HepG2 (cell line): ENCODE measurements around the gene FFAR4. TPM values are rescaled to one million over a fixed set of nuclear protein-coding genes. Genes with fewer than 3 reads are reported as not detected.

Source experiments
- ARHGAP35 ChIP-seq: sonication (generic); formaldehyde crosslinking; IDR thresholded peaks from 2 replicates; pipeline ENCODE4 v1.9.0; 2022; ENCODE audit warnings: mild to moderate bottlenecking, inconsistent platforms, moderate library complexity, missing genetic modification reagents, borderline replicate concordance
- ATAD3A ChIP-seq: sonication (generic); formaldehyde crosslinking; IDR thresholded peaks from 2 replicates; pipeline ENCODE4 v1.4.0; 2020; ENCODE audit warnings: missing genetic modification reagents
- CHCHD3 ChIP-seq: sonication (generic); formaldehyde crosslinking; IDR thresholded peaks from 2 replicates; pipeline ENCODE4 v1.8.0; 2022; ENCODE audit warnings: mild to moderate bottlenecking, missing genetic modification reagents, moderate library complexity
- CREM ChIP-seq, 2 experiments: sonication (generic) in 1 of 2; formaldehyde crosslinking in 1 of 2; IDR thresholded peaks; 2 replicates each; pipeline versions ENCODE4 v1.4.0 to v1.6.1; 2016 to 2020; ENCODE audit warnings: antibody characterized with exemption in 1 of 2, mild to moderate bottlenecking in 1 of 2, missing genetic modification reagents in 1 of 2
- DNMT1 ChIP-seq: sonication (generic); formaldehyde crosslinking; IDR thresholded peaks from 2 replicates; pipeline ENCODE4 v1.5.1; 2020; ENCODE audit warnings: mild to moderate bottlenecking, missing genetic modification reagents
- EHMT2 ChIP-seq: fragments of 200-600 bp; sonication (generic); IDR thresholded peaks from 2 replicates; pipeline ENCODE4 v1.7.0; 2017; ENCODE audit warnings: antibody characterized with exemption, low read depth, low read length, borderline replicate concordance
- JARID2 ChIP-seq: sonication (generic); formaldehyde crosslinking; IDR thresholded peaks from 2 replicates; pipeline ENCODE4 v1.8.1; 2023; ENCODE audit warnings: missing genetic modification reagents, inconsistent platforms; ENCODE audit not compliant: insufficient replicate concordance
- MAZ ChIP-seq, 2 experiments: sonication (generic) in 1 of 2; formaldehyde crosslinking in 1 of 2; IDR thresholded peaks; 2 replicates each; pipeline versions ENCODE4 v1.5.0 to v1.6.1; 2012 to 2020; ENCODE audit warnings: low read depth in 2 of 2, mild to moderate bottlenecking in 2 of 2, borderline replicate concordance in 1 of 2, improper control_type of control experiment in 1 of 2, low read length in 1 of 2, missing genetic modification reagents in 1 of 2, moderate library complexity in 1 of 2
- SMARCC2 ChIP-seq: fragments of 450-650 bp; IDR thresholded peaks from 2 replicates; pipeline ENCODE4 v1.6.1; 2017; ENCODE audit warnings: antibody characterized with exemption, mild to moderate bottlenecking
- ZMYM4 ChIP-seq: sonication (generic); formaldehyde crosslinking; IDR thresholded peaks from 2 replicates; pipeline ENCODE4 v1.8.1; 2023; ENCODE audit warnings: mild to moderate bottlenecking, missing genetic modification reagents
- ZNF383 ChIP-seq: sonication (generic); formaldehyde crosslinking; IDR thresholded peaks from 2 replicates; pipeline ENCODE4 v1.4.0; 2020; ENCODE audit warnings: missing genetic modification reagents, mild to moderate bottlenecking, borderline replicate concordance
- ZNF598 ChIP-seq: sonication (generic); formaldehyde crosslinking; IDR thresholded peaks from 2 replicates; pipeline ENCODE4 v1.5.1; 2020; ENCODE audit warnings: mild to moderate bottlenecking, missing genetic modification reagents, borderline replicate concordance
- ZNF674 ChIP-seq: sonication (generic); formaldehyde crosslinking; IDR thresholded peaks from 2 replicates; pipeline ENCODE4 v1.5.0; 2020; ENCODE audit warnings: low read depth, mild to moderate bottlenecking, missing genetic modification reagents
- ZNF776 ChIP-seq: sonication (generic); formaldehyde crosslinking; IDR thresholded peaks from 2 replicates; pipeline ENCODE4 v1.4.0; 2020; ENCODE audit warnings: mild to moderate bottlenecking, missing genetic modification reagents
- ZNF781 ChIP-seq: sonication (generic); formaldehyde crosslinking; IDR thresholded peaks from 2 replicates; pipeline ENCODE4 v1.5.1; 2020; ENCODE audit warnings: borderline replicate concordance, mild to moderate bottlenecking, missing genetic modification reagents; ENCODE audit errors: not compliant biosample characterization
- polyA plus RNA-seq, 8 experiments: library from polyadenylated mRNA; depleted of rRNA in 3 of 8; stranded (reverse) in 7 of 8; unstranded in 1 of 8; fragments of >200 nt; fragmentation: Illumina TruSeq in 4 of 8; extraction: Trizol in 4 of 8; gene quantifications; 2 replicates each; pipeline versions ENCODE4 v1.2.1 to v1.2.3, GENCODE V29; 2011 to 2016; ENCODE audit warnings: low read depth in 4 of 8, missing spikeins in 1 of 8, mixed read lengths in 1 of 8; ENCODE audit not compliant: insufficient read depth in 1 of 8
- total RNA-seq, 5 experiments: library from RNA; depleted of rRNA; stranded (reverse); fragments of >200 nt; fragmentation: Illumina TruSeq; extraction: Trizol; gene quantifications; 2 replicates each; pipeline ENCODE4 v1.2.3, GENCODE V29; 2016; ENCODE audit warnings: low read depth in 1 of 5
- TF ChIP-seq, protein P1 (sequence below): sonication (generic); formaldehyde crosslinking; IDR thresholded peaks from 2 replicates; pipeline ENCODE4 v1.8.1; 2023; ENCODE audit warnings: mild to moderate bottlenecking, inconsistent platforms, moderate library complexity, missing genetic modification reagents, borderline replicate concordance
- TF ChIP-seq, protein P2 (sequence below): sonication (generic); formaldehyde crosslinking; IDR thresholded peaks from 2 replicates; pipeline ENCODE4 v1.5.0; 2020; ENCODE audit warnings: mild to moderate bottlenecking, missing genetic modification reagents, borderline replicate concordance
- TF ChIP-seq, protein P3 (sequence below): sonication (generic); formaldehyde crosslinking; IDR thresholded peaks from 2 replicates; pipeline ENCODE4 v1.4.0; 2020; ENCODE audit warnings: missing genetic modification reagents, low read depth, mild to moderate bottlenecking, borderline replicate concordance

The FFAR4 gene
- total and polyA plus RNA-seq, 2 of the 13 experiments (the other 11 are each of a cell fraction or from before 2014, with no cell fraction given) = 0.09 TPM; not detected in 1

DNA sequence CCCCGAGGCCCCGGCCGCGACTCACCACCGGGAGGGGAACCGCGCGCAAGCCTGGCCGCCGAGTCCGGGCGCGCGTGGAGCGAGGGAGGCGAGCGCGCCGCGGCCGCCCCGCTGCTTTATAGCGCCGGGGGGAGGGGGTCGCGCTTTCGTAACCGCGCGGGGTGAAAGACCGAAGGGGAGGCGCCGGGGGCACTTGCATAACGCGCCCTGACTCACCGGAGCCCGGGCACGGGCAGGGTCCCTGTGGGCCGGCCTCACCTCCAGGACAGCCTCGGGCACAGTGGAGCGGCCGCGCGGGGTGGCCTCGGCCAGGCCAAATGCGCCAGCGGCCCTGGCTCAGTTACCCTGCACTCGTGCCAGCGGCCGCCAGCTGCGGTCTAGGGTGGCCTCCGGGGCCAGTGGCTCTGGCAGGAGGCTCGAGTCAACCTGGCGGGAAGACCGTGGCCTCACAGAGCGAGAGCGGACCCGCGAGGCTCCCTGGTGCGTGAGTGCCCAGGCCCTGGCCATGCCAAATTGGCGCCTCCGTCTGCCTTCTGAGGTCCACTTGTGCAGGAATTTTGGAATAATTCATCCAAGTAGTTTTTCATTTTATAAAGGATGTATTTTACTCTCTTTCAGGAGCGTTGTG lies 34.8 kb downstream of the FFAR4 start, which contains the start of gene RBP4 (continued):
- TF ChIP-seq, protein P1, sequence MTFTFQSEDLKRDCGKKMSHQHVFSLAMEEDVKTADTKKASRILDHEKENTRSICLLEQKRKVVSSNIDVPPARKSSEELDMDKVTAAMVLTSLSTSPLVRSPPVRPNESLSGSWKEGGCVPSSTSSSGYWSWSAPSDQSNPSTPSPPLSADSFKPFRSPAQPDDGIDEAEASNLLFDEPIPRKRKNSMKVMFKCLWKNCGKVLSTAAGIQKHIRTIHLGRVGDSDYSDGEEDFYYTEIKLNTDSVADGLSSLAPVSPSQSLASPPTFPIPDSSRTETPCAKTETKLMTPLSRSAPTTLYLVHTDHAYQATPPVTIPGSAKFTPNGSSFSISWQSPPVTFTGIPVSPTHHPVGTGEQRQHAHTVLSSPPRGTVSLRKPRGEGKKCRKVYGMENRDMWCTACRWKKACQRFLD = no peak
- 0 out of 2 replicates have a peak, but pooled peaks have one; percentile 49 for TF ChIP-seq ZNF598 (CRISPR knock-in tag)
- TF ChIP-seq SMARCC2 = no peak
- TF ChIP-seq MAZ (IDR thresholded peaks at IDR 0.05; ENCODE audit: borderline replicate concordance, low read depth, low read length) = peak; percentile 96
- TF ChIP-seq MAZ (CRISPR knock-in tag; IDR thresholded peaks at IDR 0.05; ENCODE audit: low read depth) = peak; percentile 94
- TF ChIP-seq CREM (IDR thresholded peaks at IDR 0.05) = peak; percentile 5; the same call in 1 of the 2 replicates
- no peak for TF ChIP-seq CREM (CRISPR knock-in tag; IDR thresholded peaks at IDR 0.05)
- TF ChIP-seq, protein P2, sequence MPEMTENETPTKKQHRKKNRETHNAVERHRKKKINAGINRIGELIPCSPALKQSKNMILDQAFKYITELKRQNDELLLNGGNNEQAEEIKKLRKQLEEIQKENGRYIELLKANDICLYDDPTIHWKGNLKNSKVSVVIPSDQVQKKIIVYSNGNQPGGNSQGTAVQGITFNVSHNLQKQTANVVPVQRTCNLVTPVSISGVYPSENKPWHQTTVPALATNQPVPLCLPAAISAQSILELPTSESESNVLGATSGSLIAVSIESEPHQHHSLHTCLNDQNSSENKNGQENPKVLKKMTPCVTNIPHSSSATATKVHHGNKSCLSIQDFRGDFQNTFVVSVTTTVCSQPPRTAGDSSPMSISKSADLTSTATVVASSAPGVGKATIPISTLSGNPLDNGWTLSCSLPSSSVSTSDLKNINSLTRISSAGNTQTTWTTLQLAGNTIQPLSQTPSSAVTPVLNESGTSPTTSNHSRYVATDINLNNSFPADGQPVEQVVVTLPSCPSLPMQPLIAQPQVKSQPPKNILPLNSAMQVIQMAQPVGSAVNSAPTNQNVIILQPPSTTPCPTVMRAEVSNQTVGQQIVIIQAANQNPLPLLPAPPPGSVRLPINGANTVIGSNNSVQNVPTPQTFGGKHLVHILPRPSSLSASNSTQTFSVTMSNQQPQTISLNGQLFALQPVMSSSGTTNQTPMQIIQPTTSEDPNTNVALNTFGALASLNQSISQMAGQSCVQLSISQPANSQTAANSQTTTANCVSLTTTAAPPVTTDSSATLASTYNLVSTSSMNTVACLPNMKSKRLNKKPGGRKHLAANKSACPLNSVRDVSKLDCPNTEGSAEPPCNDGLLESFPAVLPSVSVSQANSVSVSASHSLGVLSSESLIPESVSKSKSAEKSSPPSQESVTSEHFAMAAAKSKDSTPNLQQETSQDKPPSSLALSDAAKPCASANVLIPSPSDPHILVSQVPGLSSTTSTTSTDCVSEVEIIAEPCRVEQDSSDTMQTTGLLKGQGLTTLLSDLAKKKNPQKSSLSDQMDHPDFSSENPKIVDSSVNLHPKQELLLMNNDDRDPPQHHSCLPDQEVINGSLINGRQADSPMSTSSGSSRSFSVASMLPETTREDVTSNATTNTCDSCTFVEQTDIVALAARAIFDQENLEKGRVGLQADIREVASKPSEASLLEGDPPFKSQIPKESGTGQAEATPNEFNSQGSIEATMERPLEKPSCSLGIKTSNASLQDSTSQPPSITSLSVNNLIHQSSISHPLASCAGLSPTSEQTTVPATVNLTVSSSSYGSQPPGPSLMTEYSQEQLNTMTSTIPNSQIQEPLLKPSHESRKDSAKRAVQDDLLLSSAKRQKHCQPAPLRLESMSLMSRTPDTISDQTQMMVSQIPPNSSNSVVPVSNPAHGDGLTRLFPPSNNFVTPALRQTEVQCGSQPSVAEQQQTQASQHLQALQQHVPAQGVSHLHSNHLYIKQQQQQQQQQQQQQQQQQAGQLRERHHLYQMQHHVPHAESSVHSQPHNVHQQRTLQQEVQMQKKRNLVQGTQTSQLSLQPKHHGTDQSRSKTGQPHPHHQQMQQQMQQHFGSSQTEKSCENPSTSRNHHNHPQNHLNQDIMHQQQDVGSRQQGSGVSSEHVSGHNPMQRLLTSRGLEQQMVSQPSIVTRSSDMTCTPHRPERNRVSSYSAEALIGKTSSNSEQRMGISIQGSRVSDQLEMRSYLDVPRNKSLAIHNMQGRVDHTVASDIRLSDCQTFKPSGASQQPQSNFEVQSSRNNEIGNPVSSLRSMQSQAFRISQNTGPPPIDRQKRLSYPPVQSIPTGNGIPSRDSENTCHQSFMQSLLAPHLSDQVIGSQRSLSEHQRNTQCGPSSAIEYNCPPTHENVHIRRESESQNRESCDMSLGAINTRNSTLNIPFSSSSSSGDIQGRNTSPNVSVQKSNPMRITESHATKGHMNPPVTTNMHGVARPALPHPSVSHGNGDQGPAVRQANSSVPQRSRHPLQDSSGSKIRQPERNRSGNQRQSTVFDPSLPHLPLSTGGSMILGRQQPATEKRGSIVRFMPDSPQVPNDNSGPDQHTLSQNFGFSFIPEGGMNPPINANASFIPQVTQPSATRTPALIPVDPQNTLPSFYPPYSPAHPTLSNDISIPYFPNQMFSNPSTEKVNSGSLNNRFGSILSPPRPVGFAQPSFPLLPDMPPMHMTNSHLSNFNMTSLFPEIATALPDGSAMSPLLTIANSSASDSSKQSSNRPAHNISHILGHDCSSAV = no peak
- no peak for TF ChIP-seq JARID2 (CRISPR knock-in tag)
- TF ChIP-seq CHCHD3 (CRISPR knock-in tag) = no peak
- 0 out of 2 replicates have a peak, but pooled peaks have one; percentile 45 for TF ChIP-seq ZNF674 (CRISPR knock-in tag)
- no peak for TF ChIP-seq ATAD3A (CRISPR knock-in tag)
- TF ChIP-seq EHMT2 = no peak
- no peak for TF ChIP-seq ZNF383 (CRISPR knock-in tag)
- TF ChIP-seq ARHGAP35 (CRISPR knock-in tag) = peak; percentile 72
- no peak for TF ChIP-seq DNMT1 (CRISPR knock-in tag)
- TF ChIP-seq ZMYM4 (CRISPR knock-in tag) = peak; percentile 83
- TF ChIP-seq, protein P3, sequence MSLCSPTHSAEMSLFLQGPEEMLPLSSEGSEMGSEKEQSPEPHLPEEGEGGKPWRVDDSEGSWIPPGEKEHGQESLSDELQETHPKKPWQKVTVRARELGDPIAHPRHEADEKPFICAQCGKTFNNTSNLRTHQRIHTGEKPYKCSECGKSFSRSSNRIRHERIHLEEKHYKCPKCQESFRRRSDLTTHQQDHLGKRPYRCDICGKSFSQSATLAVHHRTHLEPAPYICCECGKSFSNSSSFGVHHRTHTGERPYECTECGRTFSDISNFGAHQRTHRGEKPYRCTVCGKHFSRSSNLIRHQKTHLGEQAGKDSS (CRISPR knock-in tag) = 0 out of 2 replicates have a peak, but pooled peaks have one; percentile 23
- TF ChIP-seq ZNF776 (CRISPR knock-in tag) = peak; percentile 86
- no peak for TF ChIP-seq ZNF781 (CRISPR knock-in tag)
